GM12872 (cell line): ENCODE measurements around the gene LILRB1.
A peak's percentile ranks its signal among the peaks of the same experiment; 100 is the strongest.

ENCODE experiments used
- CTCF ChIP-seq: IDR thresholded peaks from 3 replicates; pipeline ENCODE4 v1.5.1; 2011; ENCODE audit warnings: low read depth, mild to moderate bottlenecking, low read length, moderate library complexity; ENCODE audit not compliant: insufficient read depth

The LILRB1 gene

GRCh38 chr19:54638683-54639082 is 8.4 kb downstream of the LILRB1 start:
- no peak for TF ChIP-seq CTCF

- TF ChIP-seq CTCF, result no peak
These were observed 13.8 kb downstream of the LILRB1 start for GRCh38 chr19:54644056-54644455.

- no peak for TF ChIP-seq CTCF
These were observed 16.1 kb downstream of the LILRB1 start for GRCh38 chr19:54646331-54646841.

GRCh38 chr19:54648129-54648528 is 17.8 kb downstream of the LILRB1 start:
- TF ChIP-seq CTCF, result no peak

- TF ChIP-seq CTCF, result no peak
These were observed 19.9 kb downstream of the LILRB1 start for GRCh38 chr19:54650108-54650655.

- TF ChIP-seq CTCF, result peak; percentile 55; the same call in 2 of the 3 replicates
These were observed 23.0 kb downstream of the LILRB1 start for GRCh38 chr19:54653181-54653809.

- no peak for TF ChIP-seq CTCF
These were observed 24.4 kb downstream of the LILRB1 start for GRCh38 chr19:54654447-54655321.
